ENCODE measurements around the gene SEM1. TPM values are rescaled to one million over a fixed set of nuclear protein-coding genes. Genes with fewer than 3 reads are reported as not detected.

Gene SEM1
- total and polyA plus RNA-seq, 9 of the 15 experiments (the other 6 are each of a cell fraction or from before 2014, with no cell fraction given), result 74.7 to 938 (median 454) TPM

- no peak for TF ChIP-seq MGA (IDR thresholded peaks at IDR 0.05)
- TF ChIP-seq MBD2 (IDR thresholded peaks at IDR 0.05; ENCODE audit: borderline replicate concordance, low read depth), result no peak
- peak; percentile 33 for TF ChIP-seq MEIS2 (IDR thresholded peaks at IDR 0.05; ENCODE audit: partially characterized antibody)
- 0 out of 2 replicates have a peak, but pooled peaks have one; percentile 18 for TF ChIP-seq CXXC5 (CRISPR knock-in tag; IDR thresholded peaks at IDR 0.05)
- TF ChIP-seq RFX5 (IDR thresholded peaks at IDR 0.05; ENCODE audit: low read depth, low read length), result no peak
- TF ChIP-seq SREBF2 (CRISPR knock-in tag; IDR thresholded peaks at IDR 0.05), result no peak
- TF ChIP-seq NFIX (CRISPR knock-in tag; IDR thresholded peaks at IDR 0.05; ENCODE audit: low read depth), result peak; percentile 35; the same call in 1 of the 2 replicates
- TF ChIP-seq ZNF146 (CRISPR knock-in tag; IDR thresholded peaks at IDR 0.05; ENCODE audit: unreplicated experiment), result no peak
These were observed 11.2 kb upstream of the SEM1 start (continued) for GRCh38 chr7:96720843-96721242.
